GM23248 (cell line): ENCODE measurements around the gene RGS19. TPM values are rescaled to one million over a fixed set of nuclear protein-coding genes. Genes with fewer than 3 reads are reported as not detected.

Experiments used
- DNase-seq: peaks from one replicate; pipeline ENCODE4 v3.0.0-alpha.2; 2015
- H2AFZ ChIP-seq: fragments of 200-600 bp; sonication (generic); 2 replicates; pipeline ENCODE4 v1.6.1; 2016; ENCODE audit warnings: antibody characterized with exemption
- H3F3A ChIP-seq: fragments of 200-600 bp; sonication (generic); 2 replicates; pipeline ENCODE4 v1.6.1; 2016; ENCODE audit warnings: mild to moderate bottlenecking, antibody characterized with exemption, mixed run types; ENCODE audit not compliant: insufficient read depth
- H3K27ac ChIP-seq: fragments of 200-600 bp; sonication (generic); 2 replicates; pipeline ENCODE4 v1.5.1; 2016; ENCODE audit warnings: mild to moderate bottlenecking
- H3K27me3 ChIP-seq: fragments of 200-600 bp; sonication (generic); replicated peaks from 2 replicates; pipeline ENCODE4 v1.6.1; 2016; ENCODE audit warnings: mild to moderate bottlenecking; ENCODE audit not compliant: insufficient read depth
- H3K36me3 ChIP-seq: fragments of 200-600 bp; sonication (generic); 2 replicates; pipeline ENCODE4 v1.6.1; 2016; ENCODE audit warnings: low read depth, mild to moderate bottlenecking
- H3K4me1 ChIP-seq: fragments of 200-600 bp; sonication (generic); 2 replicates; pipeline ENCODE4 v1.6.1; 2016; ENCODE audit warnings: mild to moderate bottlenecking; ENCODE audit not compliant: insufficient read depth
- H3K4me2 ChIP-seq: fragments of 200-600 bp; sonication (generic); one replicate; pipeline ENCODE4 v1.6.1; 2016; ENCODE audit warnings: mild to moderate bottlenecking; ENCODE audit not compliant: unreplicated experiment
- H3K4me3 ChIP-seq: fragments of 200-600 bp; sonication (generic); 2 replicates; pipeline ENCODE4 v1.5.1; 2016; ENCODE audit warnings: mild to moderate bottlenecking
- H3K79me2 ChIP-seq: fragments of 200-600 bp; sonication (generic); 2 replicates; pipeline ENCODE4 v1.6.1; 2016; ENCODE audit warnings: mild to moderate bottlenecking; ENCODE audit not compliant: insufficient read depth
- H3K9ac ChIP-seq: fragments of 200-600 bp; sonication (generic); 2 replicates; pipeline ENCODE4 v1.6.1; 2016; ENCODE audit warnings: mild to moderate bottlenecking
- H3K9me2 ChIP-seq: fragments of 200-600 bp; sonication (generic); 2 replicates; pipeline ENCODE4 v1.6.1; 2016; ENCODE audit warnings: mixed run types, mild to moderate bottlenecking, moderate library complexity; ENCODE audit not compliant: insufficient read depth
- H3K9me3 ChIP-seq: fragments of 200-600 bp; sonication (generic); one replicate; pipeline ENCODE4 v1.6.1; 2017; ENCODE audit warnings: low read depth
- H4K20me1 ChIP-seq: fragments of 200-600 bp; sonication (generic); 2 replicates; pipeline ENCODE4 v1.6.0; 2016; ENCODE audit not compliant: insufficient read depth
- EZH2 ChIP-seq: fragments of 200-600 bp; sonication (generic); IDR thresholded peaks from 2 replicates; pipeline ENCODE4 v1.6.1; 2018; ENCODE audit warnings: antibody characterized with exemption, mild to moderate bottlenecking; ENCODE audit not compliant: insufficient read depth, poor library complexity, severe bottlenecking
- EZH2phosphoT487 ChIP-seq: fragments of 200-600 bp; sonication (generic); IDR thresholded peaks from 2 replicates; pipeline ENCODE4 v1.6.1; 2018; ENCODE audit warnings: antibody characterized with exemption, moderate library complexity, mild to moderate bottlenecking, low read depth; ENCODE audit not compliant: insufficient read depth
- WGBS, 2 experiments: methylation state at CpG; one replicate each; pipeline ENCODE4 v1.1.6; 2015 to 2017; ENCODE audit warnings: low lambda C conversion rate in 2 of 2, low coverage in 1 of 2; ENCODE audit errors: missing lambda C conversion rate in 2 of 2; 5-methylcytosine and 5-hydroxymethylcytosine counted together
- in situ Hi-C: fragments of 300-500 bp; cut with MboI; formaldehyde crosslinking; loops from 2 replicates; pipeline ENCODE4 v1.15.0; 2020
- polyA plus RNA-seq: library from polyadenylated mRNA; unstranded; fragments of >200 nt; fragmentation: Nextera tagmentation; extraction: Ambion mirVana; gene quantifications from 2 replicates; pipeline ENCODE4 v1.2.1, GENCODE V29; 2016
- total RNA-seq: library from RNA; depleted of rRNA; stranded (reverse); fragments of >200 nt; shearing (Covaris generic); gene quantifications from 2 replicates; pipeline ENCODE4 v1.2.3, GENCODE V29; 2014

The RGS19 gene
- total and polyA plus RNA-seq, 2 experiments from 2014 or later, result 13.2 to 18.7 TPM

DNA sequence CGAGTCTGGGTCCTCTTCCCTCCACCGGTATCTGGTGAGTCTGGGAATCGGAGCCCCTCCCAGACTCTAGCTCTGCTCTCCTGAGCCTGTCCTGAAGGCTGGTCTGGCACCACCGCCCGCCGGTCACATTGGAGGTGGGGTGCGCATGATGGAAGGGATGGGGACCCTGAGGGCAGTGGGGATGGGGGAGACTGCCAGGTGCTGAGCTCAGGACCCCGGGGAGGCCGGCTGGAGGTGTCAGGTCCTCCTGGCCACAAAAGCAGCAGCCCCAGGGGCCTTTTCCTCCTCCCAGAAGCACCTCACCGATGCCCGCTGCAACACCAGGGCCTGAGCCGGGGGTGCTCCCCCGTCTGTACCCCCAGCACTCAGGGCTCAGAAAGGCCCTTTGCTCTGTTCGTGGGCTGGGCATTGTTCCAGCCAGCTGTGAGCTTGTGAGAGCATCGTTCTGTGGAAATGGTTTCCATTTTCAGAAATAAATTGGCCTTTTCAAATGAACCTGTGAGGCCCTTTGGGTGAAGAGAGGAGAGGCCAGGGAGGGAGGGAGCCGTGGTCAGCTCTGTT, 30.6 kb upstream of the RGS19 start:
- Histone ChIP-seq H3K79me2 (no peaks in the 10 kb centered on the region), H3K27ac (no peak overlapping the region), H3K4me3 (no peak overlapping the region), H3K4me2 (no peak overlapping the region), H3K4me1 (no peaks in the 10 kb centered on the region), H3K9me2 (no peaks in the 10 kb centered on the region), H4K20me1 (no peaks in the 10 kb centered on the region), H3F3A (no peaks in the 10 kb centered on the region), H3K36me3 (no peaks in the 10 kb centered on the region), H3K27me3 (no peaks in the 10 kb centered on the region; the same call in 1 of the 2 replicates), H3K9ac (no peak overlapping the region), H2AFZ (no peak overlapping the region), H3K9me3 (no peaks in the 10 kb centered on the region)
- TF ChIP-seq EZH2phosphoT487, result no peak
- no peak for TF ChIP-seq EZH2
- DNase-seq, result no peak
- in situ Hi-C loops, result no loop called here
- WGBS, 2 experiments, result 51 to 54% methylated on average over 13 to 16 of the region's 16 CpGs

DNA sequence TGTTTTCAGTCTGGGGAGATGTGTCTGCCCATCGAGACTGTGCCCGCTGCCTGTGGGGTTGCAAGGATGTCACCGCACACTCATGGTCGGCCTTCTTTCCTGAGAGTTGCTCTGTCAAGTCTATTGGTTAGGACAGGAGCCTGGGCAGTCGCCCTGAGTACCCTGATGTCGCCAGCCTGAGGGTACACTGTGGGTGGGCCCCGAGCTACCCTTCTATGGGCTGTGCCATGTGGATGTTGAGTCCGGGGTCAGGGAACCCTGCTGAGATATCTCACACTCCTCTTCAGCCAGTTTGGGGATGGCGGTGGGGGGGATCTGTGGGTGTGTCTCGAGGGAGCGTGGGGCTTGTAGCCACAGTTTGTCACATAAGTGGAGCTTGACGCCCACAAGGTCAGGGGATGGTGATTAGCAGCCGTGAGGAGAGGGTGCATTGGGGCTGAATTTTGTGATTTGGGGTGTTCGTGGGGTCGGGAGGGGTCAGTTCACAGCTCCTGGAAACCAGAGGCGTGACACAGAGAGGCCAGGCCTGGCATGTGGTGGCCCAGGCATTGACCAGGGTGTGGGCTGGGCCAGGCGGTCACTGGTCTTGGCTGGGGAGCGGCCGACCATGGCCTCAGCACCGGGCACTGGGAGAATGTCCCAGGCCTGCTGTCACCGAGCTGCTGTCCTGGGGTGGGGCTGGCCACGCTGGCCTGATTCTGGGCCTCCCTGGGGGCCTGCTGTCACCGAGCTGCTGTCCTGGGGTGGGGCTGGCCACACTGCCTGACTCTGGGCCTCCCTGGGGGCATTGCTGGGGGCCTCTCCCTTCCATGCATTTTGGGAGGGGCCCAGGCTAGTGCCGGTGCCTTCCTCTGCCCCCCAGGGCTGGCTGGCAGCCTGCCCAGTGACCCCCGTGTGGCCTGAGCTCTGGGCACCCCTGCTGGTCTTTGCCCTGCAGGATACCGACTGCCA, 29.7 kb upstream of the RGS19 start:
- H4K20me1 ChIP-seq, result no peaks in the 10 kb centered on the region

DNA sequence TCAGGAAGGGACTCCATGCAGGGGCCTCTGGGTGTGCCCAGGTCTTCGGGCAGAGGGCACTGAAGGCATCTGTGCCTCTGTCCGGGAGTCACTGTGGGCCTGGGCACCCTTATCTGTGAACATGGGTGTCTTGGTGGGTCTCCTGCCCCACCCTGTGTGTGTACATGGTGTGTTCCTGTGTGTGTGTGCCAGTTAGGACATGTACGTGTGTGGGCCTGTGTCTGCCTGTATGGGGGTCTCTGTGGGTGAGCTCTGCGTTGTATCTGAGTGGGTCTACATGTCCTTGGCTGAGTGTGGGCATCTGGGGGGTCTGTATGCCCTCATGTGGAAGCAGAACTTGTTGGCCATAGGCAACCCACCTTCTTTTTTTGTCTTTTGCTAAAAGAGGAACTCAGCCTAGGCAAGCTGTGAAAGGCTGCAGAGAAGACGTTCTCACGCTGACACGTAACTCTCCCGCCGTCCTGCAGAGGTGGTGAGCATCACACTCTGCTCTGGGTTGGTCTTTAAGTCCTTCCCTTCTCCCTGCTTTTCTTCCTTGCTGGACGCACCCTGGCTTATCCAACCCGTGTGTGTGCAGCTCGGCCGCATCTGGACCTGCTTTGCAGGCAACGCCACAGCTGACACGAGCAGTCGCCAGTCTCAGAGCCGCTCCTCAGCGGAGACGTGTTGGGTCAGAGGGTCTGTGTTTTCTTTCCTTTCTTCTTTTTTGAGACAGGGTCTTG, 28.6 kb upstream of the RGS19 start:
- no peak for DNase-seq
- Histone ChIP-seq H3K4me3 (no peak overlapping the region), H3K27ac (no peak overlapping the region), H3K4me2 (no peak overlapping the region), H3K9me2 (no peaks in the 10 kb centered on the region), H3F3A (no peaks in the 10 kb centered on the region), H3K27me3 (peaks cover 9% of the 10 kb centered on the region), H3K9ac (no peak overlapping the region), H2AFZ (no peak overlapping the region), H4K20me1 (no peaks in the 10 kb centered on the region), H3K9me3 (no peaks in the 10 kb centered on the region), H3K79me2 (no peaks in the 10 kb centered on the region), H3K36me3 (no peaks in the 10 kb centered on the region), H3K4me1 (no peaks in the 10 kb centered on the region)
- in situ Hi-C loops, result no loop called here
- WGBS, 2 experiments, result 46 to 48% methylated on average over 19 of the region's 19 CpGs
- TF ChIP-seq EZH2phosphoT487, result no peak
- no peak for TF ChIP-seq EZH2

More for the DNA sequence above, 29.7 kb upstream of the RGS19 start:
- 55 to 59% methylated on average over 21 to 22 of the region's 26 CpGs for WGBS, 2 experiments
- Histone ChIP-seq H3K27ac (no peak overlapping the region), H3K79me2 (no peaks in the 10 kb centered on the region), H2AFZ (no peak overlapping the region), H3K4me2 (no peak overlapping the region), H3K9me2 (no peaks in the 10 kb centered on the region), H3F3A (no peaks in the 10 kb centered on the region), H3K4me1 (no peaks in the 10 kb centered on the region), H3K27me3 (no peaks in the 10 kb centered on the region; the same call in 1 of the 2 replicates), H3K9ac (no peak overlapping the region), H3K36me3 (no peaks in the 10 kb centered on the region), H3K4me3 (no peak overlapping the region), H3K9me3 (no peaks in the 10 kb centered on the region)
- TF ChIP-seq EZH2phosphoT487, result no peak
- no peak for TF ChIP-seq EZH2
- in situ Hi-C loops, result no loop called here
- DNase-seq, result no peak

DNA sequence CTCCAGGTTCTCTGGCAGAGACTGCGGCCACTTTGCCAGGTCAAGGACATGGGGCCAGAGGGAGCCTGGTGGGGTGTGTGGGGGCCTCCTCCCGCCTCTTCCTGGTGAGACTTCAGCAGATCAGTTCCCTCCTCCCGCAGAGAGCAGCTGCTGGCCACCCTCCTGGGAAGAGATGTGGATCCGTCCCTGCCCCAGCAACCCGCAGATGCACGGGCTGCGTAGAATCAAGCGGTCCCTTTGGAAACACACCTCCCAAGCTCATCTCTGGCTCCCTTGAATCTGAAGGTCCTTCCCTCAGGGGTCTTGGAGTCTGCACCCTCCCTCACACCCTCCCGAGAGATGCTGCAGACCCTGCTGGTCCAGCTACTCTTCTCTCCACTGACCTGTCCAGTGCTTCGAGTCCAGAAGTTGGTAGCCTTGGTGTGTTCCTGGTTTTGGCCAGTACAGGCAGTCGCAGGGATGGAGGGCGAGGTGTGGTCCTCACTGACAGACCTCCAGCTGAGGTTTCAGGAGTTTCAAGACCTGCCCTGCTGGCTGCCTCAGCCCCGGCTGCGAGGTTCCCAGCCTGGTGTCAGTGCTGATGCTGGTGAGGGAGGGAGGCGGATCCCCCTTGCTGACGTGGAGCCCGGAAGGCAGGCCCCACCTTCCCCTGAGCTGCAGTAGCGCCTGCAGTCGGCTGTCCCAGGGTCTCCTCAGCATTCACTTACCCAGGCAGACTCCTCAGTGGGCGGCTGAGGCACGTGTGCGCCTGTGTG, 27.8 kb upstream of the RGS19 start, which contains the start of gene NPBWR2:
Gene NPBWR2 (minus strand): TSS at position 585 of the 755 bp plus-strand sequence. CDS start 734 bp downstream, outside the sequence.
- WGBS, 2 experiments, result 57 to 63% methylated on average over 17 to 22 of the region's 22 CpGs
- Histone ChIP-seq H3K27ac (no peak within 1 kb of the TSS), H3K4me1 (no peaks in the 10 kb centered on the region), H2AFZ (no peak within 1 kb of the TSS), H3K79me2 (no peaks in the 10 kb centered on the region), H3K36me3 (no peaks in the 10 kb centered on the region), H3K4me2 (no peak within 1 kb of the TSS), H3K9ac (no peak within 1 kb of the TSS), H4K20me1 (no peaks in the 10 kb centered on the region), H3K4me3 (no peak within 1 kb of the TSS), H3K9me3 (no peaks in the 10 kb centered on the region), H3F3A (no peaks in the 10 kb centered on the region), H3K9me2 (no peaks in the 10 kb centered on the region), H3K27me3 (peaks cover 15% of the 10 kb centered on the region)
- no peak for DNase-seq
- in situ Hi-C loops, result no loop called here
- TF ChIP-seq EZH2, result no peak
- no peak for TF ChIP-seq EZH2phosphoT487
